ENCODE results near the gene C2CD4C.
A peak's percentile ranks its signal among the peaks of the same experiment; 100 is the strongest.
"Not testable (repeated sequence)": the region's sequence is repeated elsewhere in the genome, so short reads cannot be mapped to it uniquely, and the experiment has no call there.

The C2CD4C gene

DNA sequence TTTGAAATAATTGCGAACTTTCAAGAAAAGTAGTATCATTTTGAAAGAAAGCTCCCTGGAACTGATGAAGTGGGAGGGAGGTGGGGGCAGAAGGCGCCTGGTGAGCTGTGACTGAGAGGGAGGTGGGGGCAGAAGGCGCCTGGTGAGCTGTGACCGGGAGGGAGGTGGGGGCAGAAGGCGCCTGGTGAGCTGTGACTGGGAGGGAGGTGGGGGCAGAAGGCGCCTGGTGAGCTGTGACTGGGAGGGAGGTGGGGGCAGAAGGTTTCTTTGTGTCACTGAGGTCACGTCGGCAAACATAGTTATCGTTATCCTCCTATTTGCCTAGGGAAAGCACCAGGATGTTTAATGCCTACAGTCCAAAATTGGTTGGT lies 24.2 kb downstream of the C2CD4C start:
- TF ChIP-seq, protein P1, sequence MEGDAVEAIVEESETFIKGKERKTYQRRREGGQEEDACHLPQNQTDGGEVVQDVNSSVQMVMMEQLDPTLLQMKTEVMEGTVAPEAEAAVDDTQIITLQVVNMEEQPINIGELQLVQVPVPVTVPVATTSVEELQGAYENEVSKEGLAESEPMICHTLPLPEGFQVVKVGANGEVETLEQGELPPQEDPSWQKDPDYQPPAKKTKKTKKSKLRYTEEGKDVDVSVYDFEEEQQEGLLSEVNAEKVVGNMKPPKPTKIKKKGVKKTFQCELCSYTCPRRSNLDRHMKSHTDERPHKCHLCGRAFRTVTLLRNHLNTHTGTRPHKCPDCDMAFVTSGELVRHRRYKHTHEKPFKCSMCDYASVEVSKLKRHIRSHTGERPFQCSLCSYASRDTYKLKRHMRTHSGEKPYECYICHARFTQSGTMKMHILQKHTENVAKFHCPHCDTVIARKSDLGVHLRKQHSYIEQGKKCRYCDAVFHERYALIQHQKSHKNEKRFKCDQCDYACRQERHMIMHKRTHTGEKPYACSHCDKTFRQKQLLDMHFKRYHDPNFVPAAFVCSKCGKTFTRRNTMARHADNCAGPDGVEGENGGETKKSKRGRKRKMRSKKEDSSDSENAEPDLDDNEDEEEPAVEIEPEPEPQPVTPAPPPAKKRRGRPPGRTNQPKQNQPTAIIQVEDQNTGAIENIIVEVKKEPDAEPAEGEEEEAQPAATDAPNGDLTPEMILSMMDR (IDR thresholded peaks at IDR 0.05; ENCODE audit: extremely low read depth, missing control alignments) = no peak
- DNase-seq (ENCODE audit: low spot score) = no peak

DNA sequence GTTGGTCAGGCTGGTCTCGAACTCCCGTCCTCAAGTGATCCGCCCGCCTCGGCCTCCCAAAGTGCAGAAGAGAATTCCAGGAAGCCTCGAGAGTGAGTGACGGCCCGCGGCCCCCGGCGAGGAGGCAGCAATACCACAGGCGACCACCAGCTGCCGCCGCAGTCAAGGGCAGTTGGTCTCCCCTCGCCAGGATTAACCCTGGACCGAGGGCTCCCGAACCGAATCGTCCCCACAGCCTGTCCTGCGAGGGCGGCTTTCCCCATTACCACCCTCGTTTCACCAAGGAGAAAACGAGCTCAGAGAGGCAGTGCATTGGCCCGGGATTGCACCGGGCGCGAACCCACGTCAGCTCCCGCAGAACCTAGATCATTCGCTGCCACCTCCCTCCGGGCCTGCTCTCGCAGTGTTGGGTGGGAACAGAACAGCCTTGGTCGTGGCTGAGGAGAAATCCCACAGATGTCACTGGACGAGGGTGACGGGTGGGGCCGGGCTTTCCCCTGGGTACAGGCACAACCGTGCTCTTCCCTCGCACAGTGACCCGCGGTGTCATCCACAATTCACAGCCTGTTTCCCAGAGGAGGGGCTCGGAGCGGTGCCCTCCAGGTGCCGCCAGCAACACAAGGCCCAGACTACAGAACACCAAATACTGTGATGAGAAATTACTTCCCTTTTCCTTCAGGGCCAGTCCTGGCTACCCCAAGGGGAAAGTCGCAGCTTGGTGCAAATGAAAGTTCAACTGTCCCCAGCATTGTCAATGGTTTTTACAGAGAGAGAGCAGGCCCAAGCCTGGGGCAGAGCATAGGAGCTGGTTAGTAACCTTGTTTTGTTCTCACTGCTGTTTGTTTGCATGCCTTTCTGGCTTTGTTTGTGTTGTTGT lies 24.8 kb downstream of the C2CD4C start:
- no peak for DNase-seq (ENCODE audit: low spot score)
- TF ChIP-seq, protein P1 (IDR thresholded peaks at IDR 0.05; ENCODE audit: extremely low read depth, missing control alignments) = no peak

DNA sequence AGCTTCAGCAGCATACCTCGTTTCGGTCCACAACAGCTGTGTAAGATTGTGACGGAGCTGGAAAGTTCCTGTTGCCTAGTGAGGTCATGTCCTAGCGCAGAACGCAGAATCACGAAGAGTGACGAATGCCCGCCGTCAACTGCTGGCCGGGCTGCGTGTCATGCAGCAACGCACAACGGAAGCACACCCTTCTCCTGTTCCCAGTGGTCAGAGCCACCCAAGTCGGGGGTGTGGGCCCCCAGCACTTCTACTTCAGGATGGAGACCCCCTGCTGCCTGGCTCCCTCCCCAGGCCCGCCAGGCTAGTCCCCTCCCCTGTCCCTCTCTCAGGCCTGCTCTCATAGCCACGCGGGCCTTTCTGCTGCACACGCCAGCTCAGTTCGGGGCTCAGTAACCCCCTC lies 25.9 kb downstream of the C2CD4C start:
- TF ChIP-seq, protein P1 (IDR thresholded peaks at IDR 0.05; ENCODE audit: extremely low read depth, missing control alignments) = no peak

DNA sequence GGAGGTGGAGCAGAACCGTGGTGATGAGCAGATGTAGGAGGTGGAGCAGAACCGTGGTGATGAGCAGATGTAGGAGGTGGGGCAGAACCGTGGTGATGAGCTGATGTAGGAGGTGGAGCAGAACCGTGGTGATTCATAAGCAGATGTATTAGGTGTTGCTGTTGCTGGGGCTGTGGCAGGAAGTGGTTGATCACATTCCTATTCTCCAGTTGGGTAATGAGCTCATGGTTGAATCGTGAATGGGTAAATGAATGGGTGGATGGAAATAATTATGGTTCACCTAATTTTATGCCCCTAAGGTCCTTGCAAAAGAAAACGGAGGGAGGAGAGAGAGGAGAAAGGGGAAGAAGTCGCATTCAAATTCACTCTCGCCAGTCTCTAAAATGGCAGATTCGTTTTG lies 26.4 kb downstream of the C2CD4C start:
- DNase-seq (ENCODE audit: low spot score) = peak; percentile 66

More for the DNA sequence above, 25.9 kb downstream of the C2CD4C start:
- DNase-seq (ENCODE audit: low spot score) = no peak

DNA sequence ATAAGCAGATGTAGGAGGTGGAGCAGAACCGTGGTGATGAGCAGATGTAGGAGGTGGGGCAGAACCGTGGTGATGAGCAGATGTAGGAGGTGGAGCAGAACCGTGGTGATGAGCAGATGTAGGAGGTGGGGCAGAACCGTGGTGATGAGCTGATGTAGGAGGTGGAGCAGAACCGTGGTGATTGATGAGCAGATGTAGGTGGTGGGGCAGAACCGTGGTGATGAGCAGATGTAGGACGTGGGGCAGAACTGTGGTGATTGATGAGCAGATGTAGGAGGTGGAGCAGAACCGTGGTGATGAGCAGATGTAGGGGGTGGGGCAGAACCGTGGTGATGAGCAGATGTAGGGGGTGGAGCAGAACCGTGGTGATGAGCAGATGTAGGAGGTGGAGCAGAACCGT lies 27.0 kb downstream of the C2CD4C start:
- not testable (repeated sequence) for DNase-seq (ENCODE audit: low spot score)

DNA sequence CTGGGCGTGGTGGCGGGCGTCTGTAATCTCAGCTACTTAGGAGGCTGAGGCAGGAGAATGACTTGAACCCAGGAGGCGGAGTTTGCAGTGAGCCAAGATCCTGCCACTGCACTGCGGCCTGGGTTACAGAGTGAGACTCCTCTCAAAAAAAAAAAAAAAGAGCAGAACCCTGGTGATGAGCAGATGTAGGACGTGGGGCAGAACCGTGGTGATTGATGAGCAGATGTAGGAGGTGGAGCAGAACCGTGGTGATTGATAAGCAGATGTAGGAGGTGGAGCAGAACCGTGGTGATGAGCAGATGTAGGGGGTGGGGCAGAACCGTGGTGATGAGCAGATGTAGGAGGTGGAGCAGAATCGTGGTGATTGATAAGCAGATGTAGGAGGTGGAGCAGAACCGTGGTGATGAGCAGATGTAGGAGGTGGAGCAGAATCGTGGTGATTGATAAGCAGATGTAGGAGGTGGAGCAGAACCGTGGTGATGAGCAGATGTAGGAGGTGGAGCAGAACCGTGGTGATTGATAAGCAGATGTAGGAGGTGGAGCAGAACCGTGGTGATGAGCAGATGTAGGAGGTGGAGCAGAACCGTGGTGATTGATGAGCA lies 28.2 kb downstream of the C2CD4C start:
- not testable (repeated sequence) for DNase-seq (ENCODE audit: low spot score)

DNA sequence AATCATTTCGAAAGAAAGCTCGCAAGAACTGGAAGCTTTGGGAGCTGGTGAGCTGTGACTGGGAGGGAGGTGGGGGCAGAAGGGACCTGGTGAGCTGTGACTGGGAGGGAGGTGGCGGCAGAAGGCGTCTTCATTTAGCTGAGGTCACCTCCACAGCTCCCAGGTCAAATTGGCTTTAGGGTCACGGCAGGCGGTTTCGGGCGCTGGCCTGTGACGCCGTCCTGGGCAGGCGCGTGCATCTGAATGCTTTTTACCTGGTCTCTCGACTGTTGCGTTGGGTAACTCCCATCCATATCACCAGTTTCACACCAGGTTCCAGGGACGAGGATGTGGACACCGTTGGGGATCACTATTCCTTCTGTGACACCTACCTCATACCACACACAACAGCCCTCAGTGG lies 29.2 kb downstream of the C2CD4C start:
- TF ChIP-seq, protein P1 (IDR thresholded peaks at IDR 0.05; ENCODE audit: extremely low read depth, missing control alignments) = no peak
- no peak for DNase-seq (ENCODE audit: low spot score)

DNA sequence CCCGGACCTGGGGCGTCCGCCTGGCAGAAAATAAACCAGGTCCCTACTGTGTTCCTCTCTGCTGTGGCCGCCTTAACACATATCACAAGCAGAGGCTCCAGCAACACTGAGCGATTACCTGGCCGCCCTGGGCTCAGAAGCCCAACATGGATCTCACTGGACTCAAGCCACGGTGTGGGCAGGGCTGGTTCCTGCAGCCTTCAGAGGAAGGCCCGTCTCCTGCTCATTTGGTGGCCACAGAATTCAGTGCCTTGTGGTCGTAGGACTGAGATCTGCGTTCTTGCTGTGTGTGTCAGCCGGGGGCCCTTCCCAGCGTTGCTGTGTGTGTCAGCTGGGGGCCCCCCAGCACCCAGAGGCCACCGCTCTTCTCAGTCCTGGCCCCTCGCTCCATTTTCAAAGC lies 30.2 kb downstream of the C2CD4C start:
- no peak for DNase-seq (ENCODE audit: low spot score)
- TF ChIP-seq, protein P1 (IDR thresholded peaks at IDR 0.05; ENCODE audit: extremely low read depth, missing control alignments) = no peak
